Activated T-cell treated with anti-CD3 and anti-CD28 coated beads, Interleukin-2, amount 50 U/mL, for 1 hour (primary cell): ENCODE data around the gene DUSP14.

Experiments
- DNase-seq: peaks from one replicate; pipeline ENCODE4 v3.0.0-alpha.2; 2020

DUSP14 gene

GRCh38 chr17:37517881-37518280 is 28.2 kb downstream of the DUSP14 start:
- DNase-seq: no peak

GRCh38 chr17:37518826-37519225 is 29.1 kb downstream of the DUSP14 start:
- no peak for DNase-seq

- no peak for DNase-seq
Measured at GRCh38 chr17:37519251-37519985, 29.7 kb downstream of the DUSP14 start.

DNA sequence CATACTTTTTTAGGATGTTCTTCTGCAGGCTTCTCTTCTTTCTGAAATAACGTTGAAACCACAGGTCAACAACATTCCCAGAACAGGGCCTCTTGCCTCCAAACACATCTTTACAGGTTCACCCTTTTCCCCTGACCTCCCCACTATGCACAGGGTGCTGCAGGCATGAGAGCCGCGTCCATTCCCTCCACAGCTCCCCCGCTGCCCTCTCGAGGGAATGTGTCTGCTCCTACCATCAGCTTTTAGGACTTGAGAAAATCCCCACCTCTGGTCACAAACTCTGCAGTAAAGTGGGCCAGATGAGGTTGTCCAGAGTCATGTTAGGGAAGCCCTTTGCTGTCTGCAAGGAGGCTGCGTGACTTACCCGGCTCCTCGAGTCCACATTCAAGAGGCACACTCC is 30.5 kb downstream of the DUSP14 start:
- no peak for DNase-seq

DNA sequence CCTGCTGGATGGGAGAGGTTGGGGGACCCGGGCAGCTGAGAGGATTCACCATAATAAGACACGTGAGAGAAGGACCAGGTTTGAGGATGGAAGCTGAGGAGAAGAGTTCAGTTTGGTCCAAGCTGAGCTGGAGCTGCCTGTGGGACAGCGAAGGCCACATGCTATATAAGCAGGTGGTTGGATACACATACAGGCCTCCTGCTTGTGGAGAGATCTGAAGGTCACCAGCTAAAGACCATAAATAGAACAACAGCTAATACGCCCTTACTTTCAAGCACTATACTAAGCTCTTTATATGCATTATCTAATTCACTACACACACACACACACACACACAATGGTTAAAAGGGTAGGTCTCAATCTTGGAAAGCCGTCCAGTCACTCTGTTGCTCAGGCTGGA is 32.1 kb downstream of the DUSP14 start:
- no peak for DNase-seq

DNA sequence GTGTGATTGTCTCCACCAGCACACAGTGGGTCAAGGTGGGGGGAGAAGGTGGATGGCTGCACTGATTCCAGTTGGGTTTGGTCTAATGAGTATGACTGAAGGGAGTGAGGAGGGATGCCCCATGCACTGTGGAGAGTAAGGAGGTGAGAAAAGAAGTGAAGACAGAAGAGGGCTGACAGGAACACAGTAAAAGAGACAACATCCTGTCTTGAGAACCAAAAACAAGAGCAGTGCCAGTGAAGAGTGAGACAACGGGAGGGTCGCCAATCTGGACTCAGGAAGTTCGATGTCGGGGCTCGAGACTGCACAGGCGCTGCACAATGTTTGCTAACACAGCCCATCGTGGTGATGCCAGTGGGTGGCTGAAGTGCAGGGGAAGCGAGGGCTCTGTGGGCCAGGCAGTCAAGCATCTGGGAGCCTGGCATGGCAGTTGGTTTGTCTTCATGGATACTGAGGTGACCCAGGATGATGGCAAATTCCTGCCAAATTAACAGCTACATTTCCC is 34.1 kb downstream of the DUSP14 start:
- DNase-seq: no peak

DNA sequence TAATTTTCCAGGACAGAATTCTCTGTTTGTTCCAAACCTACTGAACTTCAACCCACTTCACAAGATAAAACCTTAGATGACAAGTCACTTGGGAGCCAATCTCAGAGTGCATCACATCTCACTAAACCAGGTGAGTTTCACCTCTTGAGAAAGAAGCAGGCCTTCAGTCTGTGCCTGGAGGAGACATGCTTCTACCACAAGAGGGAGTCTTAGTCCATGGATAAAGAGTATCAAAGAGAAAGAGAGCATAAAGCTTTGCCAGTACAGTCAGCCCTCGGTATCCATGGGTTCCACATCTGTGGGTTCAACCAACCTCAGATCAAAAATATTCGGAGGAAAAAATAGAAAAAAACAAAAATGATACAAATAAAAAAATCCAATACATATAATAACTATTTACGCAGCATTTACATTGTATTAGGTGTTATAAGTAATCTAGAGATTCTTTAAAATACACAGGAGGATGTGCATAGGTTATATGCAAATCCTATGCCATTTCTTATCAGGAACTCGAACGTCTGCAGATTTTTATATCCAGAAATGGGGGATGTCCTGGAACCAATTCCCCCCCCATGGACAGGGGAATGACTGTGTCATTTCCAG is 37.7 kb downstream of the DUSP14 start:
- no peak for DNase-seq

DNA sequence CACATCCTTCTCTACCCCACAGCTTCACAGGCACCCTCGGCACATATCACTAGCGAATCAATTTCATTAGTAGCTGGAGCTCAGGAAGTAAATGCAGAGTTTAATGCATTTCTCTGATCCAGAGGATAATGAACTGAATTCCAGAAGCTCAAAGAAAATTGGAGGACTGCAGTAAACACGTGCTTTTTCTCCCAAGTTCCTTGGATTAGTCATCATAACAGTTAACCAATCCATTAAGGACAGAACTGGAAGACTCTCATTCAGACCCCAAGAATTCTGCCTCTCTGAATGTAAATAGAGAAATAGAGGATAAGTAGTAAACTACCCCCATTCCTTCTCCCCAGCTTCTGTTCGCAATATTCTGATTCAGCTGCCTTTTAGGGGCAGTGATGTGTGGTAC is 40.7 kb downstream of the DUSP14 start:
- no peak for DNase-seq

DNA sequence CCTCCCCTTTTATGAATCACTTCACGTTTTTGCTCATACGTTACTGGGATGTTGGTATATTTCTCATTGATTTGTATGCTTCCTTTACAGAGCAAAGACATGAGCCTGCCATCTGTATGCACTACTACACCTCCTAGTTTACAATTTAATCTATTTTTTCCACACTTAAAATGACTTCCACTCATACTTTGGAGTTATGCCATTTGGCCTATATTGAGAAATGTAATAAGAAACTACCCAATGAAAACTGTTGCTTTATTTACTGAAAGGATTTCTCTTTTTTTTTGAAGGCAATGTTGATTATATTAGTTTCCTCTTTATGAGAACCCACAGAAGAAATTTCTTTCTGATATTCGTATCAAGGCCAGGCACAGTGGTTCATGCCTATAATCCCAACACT is 43.1 kb downstream of the DUSP14 start:
- DNase-seq: no peak

DNA sequence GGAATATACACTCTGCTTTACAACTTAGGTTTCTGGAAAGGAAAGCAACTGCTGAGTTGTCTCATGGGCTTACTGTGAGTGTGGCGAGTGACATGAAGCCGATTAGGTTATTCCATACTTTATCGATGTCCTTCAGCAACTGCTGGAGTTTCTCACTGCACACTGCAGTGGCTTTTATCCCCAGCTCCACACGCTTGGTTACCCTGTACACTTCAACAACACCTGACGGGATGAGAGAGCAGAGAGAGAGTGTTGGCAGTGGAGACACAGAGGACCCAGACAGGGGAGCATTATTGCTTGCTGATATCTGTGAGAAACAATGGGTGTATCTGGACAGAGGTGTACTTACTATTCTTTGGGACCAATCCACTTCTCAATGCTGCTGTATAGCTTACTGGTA is 46.2 kb downstream of the DUSP14 start:
- no peak for DNase-seq

- DNase-seq: no peak
Measured at GRCh38 chr17:37538981-37539659, 49.4 kb downstream of the DUSP14 start.

DNA sequence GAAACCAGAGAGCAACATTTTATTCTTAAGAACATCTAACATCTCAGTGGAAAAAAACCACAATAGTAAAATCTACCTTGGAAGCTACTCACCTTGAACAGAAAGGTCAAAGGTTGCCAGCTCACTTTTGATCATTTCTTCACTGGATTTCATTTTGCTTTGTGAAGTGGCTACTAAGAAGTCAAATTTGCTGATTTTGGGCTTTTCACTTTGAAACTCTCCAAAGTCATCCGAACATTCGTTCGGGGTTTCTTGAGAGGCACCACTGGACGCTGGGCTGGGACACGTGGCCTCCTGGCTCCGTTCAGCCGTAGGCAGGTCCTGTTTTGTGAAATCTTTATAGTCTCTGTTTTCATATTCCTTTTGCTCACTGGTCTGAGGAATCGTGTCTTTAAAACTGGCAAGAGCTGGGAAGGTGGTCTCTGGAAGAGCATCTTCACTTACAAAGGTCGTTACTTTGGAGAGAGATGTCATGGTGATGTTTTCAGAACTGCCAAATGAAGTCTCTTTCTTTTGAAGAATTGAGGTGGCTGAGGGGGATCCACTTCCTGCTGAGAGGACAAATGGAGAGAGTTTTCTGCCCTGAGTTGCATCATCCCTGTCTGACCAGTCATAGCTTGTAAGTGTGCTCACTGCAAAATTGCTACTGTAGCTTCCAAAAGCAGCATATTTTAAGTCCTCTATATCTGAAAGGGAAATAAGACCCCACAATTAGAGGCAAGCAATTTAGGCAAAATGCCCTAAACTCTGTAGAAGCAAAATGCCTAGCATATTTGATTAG is 52.4 kb downstream of the DUSP14 start:
- DNase-seq: no peak

DNA sequence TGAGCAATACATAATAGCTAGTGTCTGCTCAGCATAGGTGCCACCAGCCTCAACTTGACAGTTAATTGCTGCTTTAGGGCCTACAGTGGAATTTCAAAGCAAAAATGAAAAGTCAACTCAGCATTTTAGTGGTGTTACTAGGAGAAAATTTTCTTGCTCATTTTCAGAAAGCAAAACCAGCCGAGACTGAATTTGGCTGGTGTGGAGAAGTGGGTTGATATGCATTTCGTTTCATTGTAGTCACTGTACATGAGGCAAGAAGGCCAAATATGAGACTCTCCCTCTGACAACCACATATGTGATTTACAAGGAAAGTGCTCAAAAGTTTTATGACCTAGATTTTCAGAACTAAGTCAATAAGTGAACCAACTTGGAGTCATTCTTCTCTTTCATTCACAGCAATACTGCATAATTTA is 54.0 kb downstream of the DUSP14 start:
- DNase-seq: no peak

GRCh38 chr17:37545486-37545885 is 55.8 kb downstream of the DUSP14 start:
- no peak for DNase-seq

GRCh38 chr17:37546302-37546701 is 56.6 kb downstream of the DUSP14 start:
- no peak for DNase-seq

- DNase-seq: no peak
Measured at GRCh38 chr17:37547986-37548385, 58.3 kb downstream of the DUSP14 start.

DNA sequence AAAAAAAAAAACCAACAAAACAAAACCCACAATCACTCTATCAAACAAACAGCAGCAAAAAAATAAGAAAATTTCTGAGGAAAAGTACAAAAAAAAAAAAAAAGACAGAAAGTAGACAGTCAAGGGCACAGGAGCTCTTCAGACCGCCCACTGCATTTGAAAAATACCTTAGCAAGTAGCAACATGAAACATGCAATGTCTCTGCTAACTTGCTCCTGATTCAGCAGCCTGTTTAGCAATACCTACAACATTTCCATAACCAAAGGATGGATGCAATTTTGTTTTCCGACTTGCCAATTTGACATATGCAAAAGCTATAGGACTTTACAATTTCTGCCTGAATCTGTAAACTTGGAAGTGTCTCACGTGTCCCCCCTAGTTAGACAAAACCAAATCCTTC is 62.1 kb downstream of the DUSP14 start:
- DNase-seq: no peak

GRCh38 chr17:37553401-37553966 is 63.8 kb downstream of the DUSP14 start:
- DNase-seq: no peak

- DNase-seq: no peak
Measured at GRCh38 chr17:37555386-37555785, 65.7 kb downstream of the DUSP14 start.

GRCh38 chr17:37557482-37557881 is 67.8 kb downstream of the DUSP14 start:
- DNase-seq: no peak

DNA sequence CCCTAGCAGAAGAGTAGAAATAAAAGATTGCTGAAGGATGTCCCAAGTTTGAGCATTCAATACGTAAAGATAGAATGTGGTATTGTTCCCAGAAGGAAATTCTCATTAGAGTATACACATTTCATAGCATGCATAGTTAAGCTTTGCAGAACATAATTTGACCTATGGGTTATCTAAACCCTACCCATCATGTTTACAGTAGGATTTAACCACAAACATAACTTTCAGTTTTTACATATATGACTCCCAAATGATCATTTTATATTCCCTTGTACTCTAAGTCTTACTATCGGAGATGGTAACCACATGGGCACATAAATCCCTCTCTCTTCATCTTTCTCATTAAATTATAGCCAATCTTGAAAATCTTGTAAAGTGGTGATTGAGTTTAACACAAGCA is 68.6 kb downstream of the DUSP14 start:
- no peak for DNase-seq

- no peak for DNase-seq
Measured at GRCh38 chr17:37562016-37562745, 72.5 kb downstream of the DUSP14 start.
